Cortex of kidney (tissue), 1 donor: ENCODE results near the gene DCK.
"Not testable (repeated sequence)": the region's sequence is repeated elsewhere in the genome, so short reads cannot be mapped to it uniquely, and the experiment has no call there.

Source experiments
- DNase-seq: peaks from one replicate; lab custom pipeline; 2025; lab: John Stamatoyannopoulos, UW

The DCK gene

GRCh38 chr4:70993181-70994068, at the start of gene DCK:
Gene DCK, plus strand, starts transcription at chr4:70993649. Its CDS starts 187 bp downstream, at chr4:70993836.
- peak; percentile 50 for DNase-seq

- DNase-seq: no peak
Observed at GRCh38 chr4:70945046-70945445, 48.4 kb upstream of the DCK start.

GRCh38 chr4:70945452-70946055, 47.9 kb upstream of the DCK start:
- no peak for DNase-seq

GRCh38 chr4:70946939-70947338, 46.5 kb upstream of the DCK start:
- DNase-seq: no peak

DNA sequence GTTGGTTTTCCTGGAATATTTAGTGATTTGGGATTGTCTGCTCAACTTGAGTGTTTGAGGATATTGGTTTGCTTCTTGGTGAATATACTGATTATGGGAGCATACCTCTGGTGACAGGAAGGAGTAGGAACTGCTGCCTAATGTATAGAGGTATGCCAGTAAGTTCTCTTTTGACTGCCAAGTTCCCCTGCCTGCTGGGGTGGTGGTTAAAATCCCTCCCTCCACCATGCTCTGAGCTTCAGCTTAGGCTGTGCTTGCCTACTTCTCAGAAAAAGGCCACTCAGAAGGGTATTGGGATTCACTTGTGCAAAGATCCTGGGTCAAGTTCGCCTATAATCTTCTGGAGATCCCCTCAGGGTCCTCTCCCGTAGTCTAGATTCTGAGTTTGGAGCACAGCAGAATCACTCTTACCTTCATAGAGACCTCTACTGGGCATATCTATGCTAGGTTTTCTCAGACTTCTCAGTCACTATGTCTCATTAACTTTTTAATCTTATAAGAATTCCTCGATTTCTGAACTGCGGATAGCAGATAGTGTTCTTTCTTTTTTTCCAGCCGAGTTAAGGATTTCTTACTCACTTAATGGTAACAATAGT, 44.7 kb upstream of the DCK start:
- no peak for DNase-seq

DNA sequence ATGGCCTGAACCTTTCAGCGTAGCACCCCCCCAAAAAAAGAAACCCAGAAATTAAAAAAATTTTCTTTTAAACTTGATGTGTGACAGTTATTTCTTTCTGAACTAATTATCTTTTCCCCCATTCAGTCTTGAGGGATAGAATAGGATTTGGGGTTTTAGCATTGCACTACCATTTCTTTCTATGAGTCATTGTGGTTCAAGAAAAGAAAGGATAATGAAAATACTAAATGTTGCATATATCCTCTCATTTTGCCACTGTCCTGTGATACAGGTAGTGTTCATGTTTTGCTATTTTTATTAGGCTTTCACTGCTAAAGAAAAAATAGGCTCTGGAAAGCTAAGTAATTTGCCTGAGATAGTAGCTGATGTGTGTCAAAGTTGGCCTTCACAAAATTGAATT, 39.4 kb upstream of the DCK start:
- no peak for DNase-seq

DNA sequence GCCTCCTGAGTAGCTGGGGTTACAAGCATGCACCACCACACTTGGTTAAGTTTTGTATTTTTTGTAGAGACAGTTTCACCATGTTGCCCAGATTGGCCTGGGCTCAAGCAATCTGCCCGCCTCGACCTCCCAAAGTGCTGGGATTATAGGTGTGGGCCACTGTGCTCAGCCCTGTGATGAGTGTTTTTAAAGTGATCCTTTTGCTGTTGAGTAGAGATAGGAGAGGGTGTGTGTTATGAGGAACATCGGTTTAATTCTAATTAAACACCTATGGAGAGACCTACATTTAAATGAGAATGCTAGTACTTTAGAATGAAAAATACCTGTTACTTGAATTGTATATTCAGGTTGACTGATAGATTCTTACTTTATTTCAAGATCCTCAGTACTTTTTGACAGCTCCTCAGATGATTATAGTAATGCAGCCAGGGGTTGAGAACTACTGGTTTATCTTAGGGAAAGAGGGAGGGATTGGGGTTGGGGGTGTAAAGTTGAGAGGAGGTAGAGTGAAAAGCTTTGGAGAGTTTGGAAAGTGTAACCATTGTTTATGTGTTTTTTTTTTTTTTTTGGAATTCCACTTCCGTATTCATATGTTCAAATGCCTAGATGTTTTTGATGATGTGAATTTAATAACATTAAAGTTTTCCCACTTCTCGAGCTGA, 36.8 kb upstream of the DCK start:
- DNase-seq: no peak

DNA sequence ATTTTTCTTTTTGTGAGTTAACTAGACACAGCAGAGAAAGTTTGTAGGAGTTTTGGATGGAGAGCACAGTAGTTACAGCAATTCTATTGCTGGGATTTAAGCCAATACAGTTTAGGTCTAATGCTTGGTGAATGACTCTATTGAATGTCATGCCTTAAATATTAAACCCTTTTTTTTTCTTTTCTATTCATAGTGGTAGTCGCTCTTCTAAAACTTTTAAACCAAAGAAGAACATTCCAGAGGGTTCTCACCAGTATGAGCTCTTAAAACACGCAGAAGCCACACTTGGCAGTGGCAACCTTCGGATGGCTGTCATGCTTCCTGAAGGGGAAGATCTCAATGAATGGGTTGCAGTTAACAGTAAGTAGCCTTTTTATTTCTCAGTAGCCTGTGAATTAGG, 34.8 kb upstream of the DCK start:
- DNase-seq: no peak

- DNase-seq: no peak
Observed at GRCh38 chr4:70969076-70969475, 24.4 kb upstream of the DCK start.

DNA sequence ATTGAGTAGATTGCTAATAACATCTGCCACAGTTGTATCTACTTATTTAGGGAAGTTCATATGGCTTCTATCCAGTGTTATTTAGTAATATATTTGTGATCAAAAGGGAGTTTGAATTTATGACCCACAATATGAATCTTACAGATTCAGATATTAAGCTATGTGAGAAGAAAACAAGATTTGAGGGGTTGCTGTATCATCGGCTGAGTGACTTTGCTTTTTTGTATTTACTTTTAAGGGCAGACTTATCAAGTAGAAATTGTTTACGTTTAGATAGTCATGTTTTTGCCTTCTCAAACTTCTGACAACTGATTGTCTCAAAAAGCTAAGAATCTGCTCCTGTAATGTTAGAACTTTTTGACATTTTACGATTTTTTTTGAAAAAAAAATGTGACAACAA, 17.2 kb upstream of the DCK start:
- DNase-seq: no peak

DNA sequence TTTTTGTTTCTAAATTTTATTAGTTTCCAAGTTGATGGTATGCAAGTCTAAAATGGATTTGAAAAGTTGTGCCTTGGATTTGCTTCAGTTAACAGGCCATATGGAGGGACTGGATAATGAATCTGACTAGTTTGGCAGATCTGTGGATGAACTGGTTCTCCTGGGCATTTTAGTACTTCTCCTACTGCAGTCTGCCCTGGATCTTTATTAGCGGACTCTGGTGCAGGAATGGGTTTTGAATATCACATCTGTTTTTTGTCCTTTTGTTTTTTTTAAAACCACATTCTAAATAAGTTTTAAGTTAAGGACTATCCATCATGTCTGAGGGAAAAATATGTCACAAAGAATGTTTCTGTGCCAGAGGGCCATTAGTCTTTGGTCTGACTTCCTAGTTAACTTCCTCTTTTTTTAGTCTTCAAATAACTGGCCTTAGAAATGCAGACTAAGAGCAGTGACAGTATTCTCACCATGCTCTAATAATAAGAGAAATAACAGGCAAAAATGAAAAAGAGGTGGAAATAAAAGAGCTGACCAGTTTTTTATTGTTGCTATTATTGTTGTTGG, 13.9 kb upstream of the DCK start:
- DNase-seq: no peak

DNA sequence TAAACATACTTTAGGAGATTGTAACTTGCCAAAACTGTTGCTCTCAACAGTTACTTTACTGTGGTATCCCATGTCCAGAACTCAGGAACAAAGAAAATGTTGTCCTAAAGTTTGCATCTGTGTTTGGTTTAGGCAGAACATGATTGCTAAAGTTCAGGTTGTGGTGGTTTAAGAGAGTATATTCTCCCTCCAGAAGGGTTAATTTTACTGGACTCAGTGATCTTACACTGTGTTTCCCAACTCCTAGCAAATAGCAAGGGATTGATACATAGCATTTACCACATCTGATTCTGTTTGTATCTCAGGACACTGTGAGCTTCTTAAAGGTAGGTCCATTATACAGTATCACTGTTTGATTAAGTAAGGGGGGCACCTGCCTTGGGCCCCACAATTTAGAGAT, 13.3 kb upstream of the DCK start:
- no peak for DNase-seq

- DNase-seq: no peak
Observed at GRCh38 chr4:70984106-70984505, 9.3 kb upstream of the DCK start.

DNA sequence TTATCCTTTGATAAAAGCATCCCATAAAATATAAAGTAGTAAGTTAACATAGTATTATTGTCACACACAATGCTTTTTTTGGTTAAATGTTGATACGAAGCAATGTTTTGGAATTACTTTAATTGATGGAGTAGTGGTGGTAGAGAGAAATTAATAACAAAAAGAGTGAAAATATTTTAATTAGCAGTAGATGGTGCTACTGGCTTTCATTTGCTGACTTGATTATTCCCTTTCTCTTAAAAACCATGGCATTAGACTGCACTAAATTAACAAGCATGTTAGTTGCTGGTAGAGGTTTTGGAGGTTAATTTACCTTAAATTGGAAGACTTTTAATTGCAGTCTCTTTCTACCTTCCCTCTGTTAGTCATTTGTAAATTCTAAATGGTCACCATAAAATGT, 8.9 kb upstream of the DCK start:
- no peak for DNase-seq

DNA sequence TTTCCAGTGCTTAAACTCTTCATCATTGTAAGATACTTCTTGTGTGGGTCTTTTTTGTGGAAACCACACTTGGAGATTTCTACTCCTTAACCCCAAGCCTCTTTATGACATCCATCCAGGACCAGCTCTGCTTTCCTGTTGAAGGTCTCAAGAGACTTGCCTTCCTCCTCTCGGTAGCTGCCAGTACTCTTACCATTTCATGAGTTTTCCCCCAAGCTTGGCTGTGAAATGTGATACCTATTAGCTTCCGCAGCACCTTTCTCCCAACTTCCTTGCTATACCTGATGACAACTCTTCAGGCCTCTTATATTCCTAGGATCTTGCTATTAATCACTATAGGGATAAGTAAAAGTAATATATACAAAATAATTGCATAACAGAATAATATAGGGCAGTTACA, 1.9 kb upstream of the DCK start:
- no peak for DNase-seq

DNA sequence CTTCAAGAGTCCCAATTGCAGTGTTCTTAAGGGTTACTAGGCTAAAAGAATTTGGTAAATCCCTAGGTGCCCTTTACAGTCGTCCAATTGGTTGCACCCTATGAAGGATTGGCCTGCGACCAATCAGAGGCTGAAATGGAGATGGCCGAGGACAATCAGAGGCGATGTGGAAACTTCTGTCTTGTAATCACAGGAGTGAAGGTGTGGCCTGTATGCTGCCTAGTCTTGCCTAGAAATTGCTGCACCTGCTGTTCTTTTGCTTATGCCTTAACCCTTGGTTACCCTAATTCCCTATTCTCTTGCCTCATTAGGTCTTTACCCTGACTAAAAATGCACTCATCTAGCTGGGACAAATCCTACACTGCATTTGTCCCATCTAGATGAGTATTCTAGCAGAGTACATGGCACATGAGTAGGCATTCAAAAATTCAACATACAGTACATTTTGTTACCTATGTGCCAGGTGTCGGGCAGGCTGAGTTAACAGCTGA, 1.0 kb upstream of the DCK start:
- DNase-seq: no peak

DNA sequence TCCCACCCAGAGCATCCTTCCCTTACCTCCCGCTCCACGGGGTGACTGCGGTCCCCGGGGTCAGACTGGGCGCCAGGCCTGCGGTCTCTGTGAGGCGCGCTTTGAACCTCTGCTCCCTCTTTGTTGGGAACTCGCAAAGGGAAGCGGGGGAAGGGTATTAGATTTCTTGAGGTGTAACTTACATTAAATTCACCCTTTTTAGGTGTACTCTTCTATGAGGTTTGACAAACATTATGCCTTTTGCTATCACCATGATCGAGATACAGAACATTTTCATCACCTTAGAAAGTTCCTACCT, 569 bp downstream of the DCK start:
- DNase-seq: no peak

GRCh38 chr4:70994387-70995099, 1.1 kb downstream of the DCK start:
- no peak for DNase-seq

- DNase-seq: no peak
Observed at GRCh38 chr4:70996018-70996360, 2.5 kb downstream of the DCK start.

- no peak for DNase-seq
Observed at GRCh38 chr4:70997036-70997435, 3.6 kb downstream of the DCK start.

DNA sequence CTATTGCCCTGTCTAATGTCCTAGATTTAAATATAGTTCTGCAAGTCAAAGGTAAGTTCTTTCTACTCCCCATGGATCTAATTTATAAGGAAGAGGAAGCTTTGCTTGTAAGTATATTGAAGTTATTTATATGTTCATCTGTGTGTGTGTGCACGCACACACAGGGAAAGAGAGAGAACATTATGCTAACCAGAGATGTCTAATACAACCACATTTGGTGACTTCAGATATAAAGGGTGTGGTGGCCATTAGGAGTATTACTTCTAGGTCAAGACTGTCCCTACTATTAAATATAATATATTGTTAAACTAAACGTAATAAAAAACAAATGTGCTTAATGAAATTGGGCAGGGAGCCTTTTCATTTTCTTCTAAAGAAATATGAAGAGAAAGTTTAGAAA, 4.1 kb downstream of the DCK start:
- DNase-seq: no peak

GRCh38 chr4:70999639-71000038, 6.2 kb downstream of the DCK start:
- DNase-seq: not testable (repeated sequence)
